Neural crest cell (in vitro differentiated cells): Measurements from ENCODE around the gene RNASEH2B. TPM values are rescaled to one million over a fixed set of nuclear protein-coding genes. Genes with fewer than 3 reads are reported as not detected.

Experiments used
- DNase-seq: peaks from one replicate; pipeline ENCODE4 v3.0.0; 2021; ENCODE audit warnings: low read depth, mixed read lengths, low spot score
- H3K27ac Mint-ChIP-seq: one replicate; pipeline ENCODE4 v1.8.0; 2021; ENCODE audit warnings: mild to moderate bottlenecking, mixed read lengths; ENCODE audit not compliant: unreplicated experiment
- H3K27me3 Mint-ChIP-seq: 2 replicates; pipeline ENCODE4 v1.8.0; 2021; ENCODE audit warnings: low read depth, mild to moderate bottlenecking, mixed read lengths
- H3K36me3 Mint-ChIP-seq: 2 replicates; pipeline ENCODE4 v1.8.0; 2021; ENCODE audit warnings: low read depth, mild to moderate bottlenecking, mixed read lengths
- H3K4me1 Mint-ChIP-seq: 2 replicates; pipeline ENCODE4 v1.8.0; 2021; ENCODE audit warnings: mixed read lengths
- H3K4me3 Mint-ChIP-seq: one replicate; pipeline ENCODE4 v1.8.0; 2021; ENCODE audit warnings: mild to moderate bottlenecking, mixed read lengths
- H3K9me3 Mint-ChIP-seq: 2 replicates; pipeline ENCODE4 v1.8.0; 2021; ENCODE audit warnings: mixed read lengths
- total RNA-seq: library from RNA; stranded (reverse); gene quantifications from 2 replicates; pipeline ENCODE4 v1.2.1, GENCODE V29; 2021
- TF ChIP-seq, protein P1 (sequence below): fragments of 200-600 bp; sonication (generic); conservative IDR thresholded peaks from 2 replicates; pipeline ENCODE4 v1.5.0; 2021; ENCODE audit warnings: antibody characterized with exemption, mild to moderate bottlenecking

RNASEH2B gene
- total RNA-seq, 1 donor from 2014 or later = 53.2 TPM

DNA sequence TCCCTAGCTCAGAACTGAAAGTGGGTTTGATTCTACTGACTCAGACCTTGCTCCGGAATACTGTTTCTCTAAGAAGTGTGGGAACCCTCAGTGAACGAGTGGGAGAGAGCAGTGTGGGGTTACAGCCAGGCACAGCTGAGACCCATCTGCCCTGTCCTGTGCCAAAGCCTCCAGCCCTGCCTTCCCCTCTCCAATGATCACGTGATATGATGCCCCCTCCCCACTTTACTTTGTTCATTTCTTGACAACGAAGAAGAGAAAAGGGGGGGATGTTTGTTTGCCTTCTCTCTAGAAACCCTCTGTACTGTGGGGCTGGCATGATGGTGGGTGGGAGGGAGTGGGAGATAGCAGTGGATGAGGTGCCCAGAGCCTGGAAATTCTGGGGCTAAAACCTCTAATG lies 96.0 kb downstream of the RNASEH2B start:
- Mint-ChIP-seq H3K27ac (no peak overlapping the region), H3K9me3 (no peaks in the 10 kb centered on the region), H3K27me3 (no peaks in the 10 kb centered on the region), H3K4me1 (peaks cover 11% of the 10 kb centered on the region), H3K36me3 (no peaks in the 10 kb centered on the region), H3K4me3 (no peak overlapping the region)
- no peak for DNase-seq
- TF ChIP-seq, protein P1, sequence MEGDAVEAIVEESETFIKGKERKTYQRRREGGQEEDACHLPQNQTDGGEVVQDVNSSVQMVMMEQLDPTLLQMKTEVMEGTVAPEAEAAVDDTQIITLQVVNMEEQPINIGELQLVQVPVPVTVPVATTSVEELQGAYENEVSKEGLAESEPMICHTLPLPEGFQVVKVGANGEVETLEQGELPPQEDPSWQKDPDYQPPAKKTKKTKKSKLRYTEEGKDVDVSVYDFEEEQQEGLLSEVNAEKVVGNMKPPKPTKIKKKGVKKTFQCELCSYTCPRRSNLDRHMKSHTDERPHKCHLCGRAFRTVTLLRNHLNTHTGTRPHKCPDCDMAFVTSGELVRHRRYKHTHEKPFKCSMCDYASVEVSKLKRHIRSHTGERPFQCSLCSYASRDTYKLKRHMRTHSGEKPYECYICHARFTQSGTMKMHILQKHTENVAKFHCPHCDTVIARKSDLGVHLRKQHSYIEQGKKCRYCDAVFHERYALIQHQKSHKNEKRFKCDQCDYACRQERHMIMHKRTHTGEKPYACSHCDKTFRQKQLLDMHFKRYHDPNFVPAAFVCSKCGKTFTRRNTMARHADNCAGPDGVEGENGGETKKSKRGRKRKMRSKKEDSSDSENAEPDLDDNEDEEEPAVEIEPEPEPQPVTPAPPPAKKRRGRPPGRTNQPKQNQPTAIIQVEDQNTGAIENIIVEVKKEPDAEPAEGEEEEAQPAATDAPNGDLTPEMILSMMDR = no peak

Other genes starting within 250 kb of the RNASEH2B start
- gene DLEU7, start 66.1 kb upstream of the RNASEH2B start, total RNA-seq = 0.51 and 0.98 TPM in 2 replicates
- not detected in 2 replicates for gene C13orf42, start 201.5 kb downstream of the RNASEH2B start, total RNA-seq